ENCODE data around the gene DGKD. TPM values are rescaled to one million over a fixed set of nuclear protein-coding genes. Genes with fewer than 3 reads are reported as not detected.

DGKD gene
- total RNA-seq, 1 experiment from 2014 or later = 41.4 TPM

GRCh38 chr2:233430081-233430480 lies 75.8 kb downstream of the DGKD start:
- Mint-ChIP-seq H3K36me3 (peaks cover 8% of the 10 kb centered on the region), H3K9me3 (peaks cover 18% of the 10 kb centered on the region), H3K27me3 (ENCODE audit: low read depth) (no peaks in the 10 kb centered on the region), H3K27ac (no peak overlapping the region), H3K4me3 (no peak overlapping the region), H3K4me1 (no peaks in the 10 kb centered on the region)
- no peak for TF ChIP-seq ESRRA (CRISPR knock-in tag; IDR thresholded peaks at IDR 0.05; ENCODE audit: borderline replicate concordance)
- no peak for TF ChIP-seq SOX15 (CRISPR knock-in tag; IDR thresholded peaks at IDR 0.05)
- TF ChIP-seq, protein P1, sequence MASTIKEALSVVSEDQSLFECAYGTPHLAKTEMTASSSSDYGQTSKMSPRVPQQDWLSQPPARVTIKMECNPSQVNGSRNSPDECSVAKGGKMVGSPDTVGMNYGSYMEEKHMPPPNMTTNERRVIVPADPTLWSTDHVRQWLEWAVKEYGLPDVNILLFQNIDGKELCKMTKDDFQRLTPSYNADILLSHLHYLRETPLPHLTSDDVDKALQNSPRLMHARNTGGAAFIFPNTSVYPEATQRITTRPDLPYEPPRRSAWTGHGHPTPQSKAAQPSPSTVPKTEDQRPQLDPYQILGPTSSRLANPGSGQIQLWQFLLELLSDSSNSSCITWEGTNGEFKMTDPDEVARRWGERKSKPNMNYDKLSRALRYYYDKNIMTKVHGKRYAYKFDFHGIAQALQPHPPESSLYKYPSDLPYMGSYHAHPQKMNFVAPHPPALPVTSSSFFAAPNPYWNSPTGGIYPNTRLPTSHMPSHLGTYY (CRISPR knock-in tag; IDR thresholded peaks at IDR 0.05) = no peak
- TF ChIP-seq MYBL2 (CRISPR knock-in tag; IDR thresholded peaks at IDR 0.05) = no peak
- TF ChIP-seq JAZF1 (CRISPR knock-in tag; IDR thresholded peaks at IDR 0.05) = no peak
- TF ChIP-seq HMGA2 (CRISPR knock-in tag; IDR thresholded peaks at IDR 0.05) = no peak
- TF ChIP-seq CBFB (CRISPR knock-in tag; IDR thresholded peaks at IDR 0.05; ENCODE audit: low read depth) = no peak
- TF ChIP-seq SMAD4 (CRISPR knock-in tag; IDR thresholded peaks at IDR 0.05) = no peak
- TF ChIP-seq, protein P2, sequence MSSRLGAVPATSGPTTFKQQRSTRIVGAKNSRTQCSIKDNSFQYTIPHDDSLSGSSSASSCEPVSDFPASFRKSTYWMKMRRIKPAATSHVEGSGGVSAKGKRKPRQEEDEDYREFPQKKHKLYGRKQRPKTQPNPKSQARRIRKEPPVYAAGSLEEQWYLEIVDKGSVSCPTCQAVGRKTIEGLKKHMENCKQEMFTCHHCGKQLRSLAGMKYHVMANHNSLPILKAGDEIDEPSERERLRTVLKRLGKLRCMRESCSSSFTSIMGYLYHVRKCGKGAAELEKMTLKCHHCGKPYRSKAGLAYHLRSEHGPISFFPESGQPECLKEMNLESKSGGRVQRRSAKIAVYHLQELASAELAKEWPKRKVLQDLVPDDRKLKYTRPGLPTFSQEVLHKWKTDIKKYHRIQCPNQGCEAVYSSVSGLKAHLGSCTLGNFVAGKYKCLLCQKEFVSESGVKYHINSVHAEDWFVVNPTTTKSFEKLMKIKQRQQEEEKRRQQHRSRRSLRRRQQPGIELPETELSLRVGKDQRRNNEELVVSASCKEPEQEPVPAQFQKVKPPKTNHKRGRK (CRISPR knock-in tag; IDR thresholded peaks at IDR 0.05; ENCODE audit: borderline replicate concordance) = no peak
- TF ChIP-seq KAT7 (CRISPR knock-in tag; IDR thresholded peaks at IDR 0.05; ENCODE audit: borderline replicate concordance) = no peak
- no peak for TF ChIP-seq NR3C1 (CRISPR knock-in tag; conservative IDR thresholded peaks at IDR 0.05; ENCODE audit: low read depth)
- TF ChIP-seq ZNF232 (CRISPR knock-in tag; IDR thresholded peaks at IDR 0.05) = no peak
- TF ChIP-seq, protein P3, sequence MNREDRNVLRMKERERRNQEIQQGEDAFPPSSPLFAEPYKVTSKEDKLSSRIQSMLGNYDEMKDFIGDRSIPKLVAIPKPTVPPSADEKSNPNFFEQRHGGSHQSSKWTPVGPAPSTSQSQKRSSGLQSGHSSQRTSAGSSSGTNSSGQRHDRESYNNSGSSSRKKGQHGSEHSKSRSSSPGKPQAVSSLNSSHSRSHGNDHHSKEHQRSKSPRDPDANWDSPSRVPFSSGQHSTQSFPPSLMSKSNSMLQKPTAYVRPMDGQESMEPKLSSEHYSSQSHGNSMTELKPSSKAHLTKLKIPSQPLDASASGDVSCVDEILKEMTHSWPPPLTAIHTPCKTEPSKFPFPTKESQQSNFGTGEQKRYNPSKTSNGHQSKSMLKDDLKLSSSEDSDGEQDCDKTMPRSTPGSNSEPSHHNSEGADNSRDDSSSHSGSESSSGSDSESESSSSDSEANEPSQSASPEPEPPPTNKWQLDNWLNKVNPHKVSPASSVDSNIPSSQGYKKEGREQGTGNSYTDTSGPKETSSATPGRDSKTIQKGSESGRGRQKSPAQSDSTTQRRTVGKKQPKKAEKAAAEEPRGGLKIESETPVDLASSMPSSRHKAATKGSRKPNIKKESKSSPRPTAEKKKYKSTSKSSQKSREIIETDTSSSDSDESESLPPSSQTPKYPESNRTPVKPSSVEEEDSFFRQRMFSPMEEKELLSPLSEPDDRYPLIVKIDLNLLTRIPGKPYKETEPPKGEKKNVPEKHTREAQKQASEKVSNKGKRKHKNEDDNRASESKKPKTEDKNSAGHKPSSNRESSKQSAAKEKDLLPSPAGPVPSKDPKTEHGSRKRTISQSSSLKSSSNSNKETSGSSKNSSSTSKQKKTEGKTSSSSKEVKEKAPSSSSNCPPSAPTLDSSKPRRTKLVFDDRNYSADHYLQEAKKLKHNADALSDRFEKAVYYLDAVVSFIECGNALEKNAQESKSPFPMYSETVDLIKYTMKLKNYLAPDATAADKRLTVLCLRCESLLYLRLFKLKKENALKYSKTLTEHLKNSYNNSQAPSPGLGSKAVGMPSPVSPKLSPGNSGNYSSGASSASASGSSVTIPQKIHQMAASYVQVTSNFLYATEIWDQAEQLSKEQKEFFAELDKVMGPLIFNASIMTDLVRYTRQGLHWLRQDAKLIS (CRISPR knock-in tag; IDR thresholded peaks at IDR 0.05; ENCODE audit: borderline replicate concordance) = no peak
- ChIA-PET POLR2A (no interaction called here), CTCF (interaction anchor here (1.1 to 1.5 kb wide), 3 partner anchors 13 to 26 kb away, joined by 3 to 6 read pairs (median 3); no protein-coding TSS in a partner anchor)
- DNase-seq (ENCODE audit: low spot score) (no peak), ATAC-seq (no peak)

GRCh38 chr2:233430651-233431050 lies 76.4 kb downstream of the DGKD start:
- DNase-seq (ENCODE audit: low spot score) (no peak), ATAC-seq (no peak)
- no peak overlapping the region for H3K4me3 Mint-ChIP-seq
- H3K27ac Mint-ChIP-seq = no peak overlapping the region
- POLR2A ChIA-PET = no interaction called here
- CTCF ChIA-PET = interaction anchor here (1.1 to 1.5 kb wide), 2 partner anchors 13 to 18 kb away, joined by 3 to 6 read pairs; no protein-coding TSS in a partner anchor
- peaks cover 8% of the 10 kb centered on the region for H3K36me3 Mint-ChIP-seq
- no peaks in the 10 kb centered on the region for H3K4me1 Mint-ChIP-seq
- peaks cover 18% of the 10 kb centered on the region for H3K9me3 Mint-ChIP-seq
- no peaks in the 10 kb centered on the region for H3K27me3 Mint-ChIP-seq (ENCODE audit: low read depth)
- TF ChIP-seq NR3C1 (CRISPR knock-in tag; conservative IDR thresholded peaks at IDR 0.05; ENCODE audit: low read depth) (no peak), ZNF219 (CRISPR knock-in tag; IDR thresholded peaks at IDR 0.05; ENCODE audit: borderline replicate concordance) (no peak), ATF1 (CRISPR knock-in tag; IDR thresholded peaks at IDR 0.05) (no peak), IRF2 (CRISPR knock-in tag; IDR thresholded peaks at IDR 0.05; ENCODE audit: borderline replicate concordance, low read depth) (no peak), GRHL2 (CRISPR knock-in tag; IDR thresholded peaks at IDR 0.05; ENCODE audit: insufficient replicate concordance, severe bottlenecking) (no peak), RORB (CRISPR knock-in tag; IDR thresholded peaks at IDR 0.05) (no peak), ZBTB43 (CRISPR knock-in tag; IDR thresholded peaks at IDR 0.05) (no peak)
- TF ChIP-seq, protein P4, sequence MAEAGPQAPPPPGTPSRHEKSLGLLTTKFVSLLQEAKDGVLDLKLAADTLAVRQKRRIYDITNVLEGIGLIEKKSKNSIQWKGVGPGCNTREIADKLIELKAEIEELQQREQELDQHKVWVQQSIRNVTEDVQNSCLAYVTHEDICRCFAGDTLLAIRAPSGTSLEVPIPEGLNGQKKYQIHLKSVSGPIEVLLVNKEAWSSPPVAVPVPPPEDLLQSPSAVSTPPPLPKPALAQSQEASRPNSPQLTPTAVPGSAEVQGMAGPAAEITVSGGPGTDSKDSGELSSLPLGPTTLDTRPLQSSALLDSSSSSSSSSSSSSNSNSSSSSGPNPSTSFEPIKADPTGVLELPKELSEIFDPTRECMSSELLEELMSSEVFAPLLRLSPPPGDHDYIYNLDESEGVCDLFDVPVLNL (CRISPR knock-in tag; IDR thresholded peaks at IDR 0.05; ENCODE audit: borderline replicate concordance, low read depth) = no peak
